HG03095 (cell line): ENCODE results near the gene DAPL1.

Source experiments
- ATAC-seq: cut with Tn5 transposase; IDR thresholded peaks from one replicate; pipeline ENCODE4 v1.9.1; 2021; ENCODE audit warnings: moderate library complexity; ENCODE audit not compliant: unreplicated experiment

DAPL1 gene

GRCh38 chr2:158795195-158795924 is at the start of gene DAPL1:
Gene DAPL1 (plus strand): TSS chr2:158795317. CDS start chr2:158795373, 56 bp downstream.
- ATAC-seq: no peak

GRCh38 chr2:158745866-158746382 is 49.2 kb upstream of the DAPL1 start:
- ATAC-seq: no peak

GRCh38 chr2:158746488-158746887 is 48.6 kb upstream of the DAPL1 start:
- ATAC-seq: no peak

GRCh38 chr2:158747281-158747680 is 47.8 kb upstream of the DAPL1 start:
- ATAC-seq: no peak

GRCh38 chr2:158748926-158749590 is 46.1 kb upstream of the DAPL1 start:
- ATAC-seq: no peak

- ATAC-seq: no peak
These were observed 44.5 kb upstream of the DAPL1 start for GRCh38 chr2:158750458-158751125.

- peak; percentile 82 for ATAC-seq
These were observed 41.2 kb upstream of the DAPL1 start for GRCh38 chr2:158753641-158754611.

GRCh38 chr2:158755310-158756087 is 39.6 kb upstream of the DAPL1 start:
- ATAC-seq: no peak

GRCh38 chr2:158756331-158756730 is 38.8 kb upstream of the DAPL1 start:
- ATAC-seq: no peak

GRCh38 chr2:158756976-158757375 is 38.1 kb upstream of the DAPL1 start:
- no peak for ATAC-seq

GRCh38 chr2:158760887-158761286 is 34.2 kb upstream of the DAPL1 start:
- no peak for ATAC-seq

- ATAC-seq: no peak
These were observed 33.5 kb upstream of the DAPL1 start for GRCh38 chr2:158761621-158762020.

- ATAC-seq: no peak
These were observed 32.8 kb upstream of the DAPL1 start for GRCh38 chr2:158762336-158762735.

GRCh38 chr2:158766524-158766923 is 28.6 kb upstream of the DAPL1 start:
- no peak for ATAC-seq

GRCh38 chr2:158772306-158773078 is 22.6 kb upstream of the DAPL1 start:
- no peak for ATAC-seq

GRCh38 chr2:158773121-158773520 is 22.0 kb upstream of the DAPL1 start:
- ATAC-seq: no peak

GRCh38 chr2:158774681-158775080 is 20.4 kb upstream of the DAPL1 start:
- no peak for ATAC-seq

- ATAC-seq: no peak
These were observed 19.7 kb upstream of the DAPL1 start for GRCh38 chr2:158775273-158776027.
